GM19463 (cell line): ENCODE data around the gene TRIM28.
"Not testable (repeated sequence)": the region's sequence is repeated elsewhere in the genome, so short reads cannot be mapped to it uniquely, and the experiment has no call there.

Experiments
- ATAC-seq: cut with Tn5 transposase; IDR thresholded peaks from one replicate; pipeline ENCODE4 v1.9.1; 2021; ENCODE audit warnings: mild to moderate bottlenecking, moderate library complexity; ENCODE audit not compliant: unreplicated experiment

TRIM28 gene

DNA sequence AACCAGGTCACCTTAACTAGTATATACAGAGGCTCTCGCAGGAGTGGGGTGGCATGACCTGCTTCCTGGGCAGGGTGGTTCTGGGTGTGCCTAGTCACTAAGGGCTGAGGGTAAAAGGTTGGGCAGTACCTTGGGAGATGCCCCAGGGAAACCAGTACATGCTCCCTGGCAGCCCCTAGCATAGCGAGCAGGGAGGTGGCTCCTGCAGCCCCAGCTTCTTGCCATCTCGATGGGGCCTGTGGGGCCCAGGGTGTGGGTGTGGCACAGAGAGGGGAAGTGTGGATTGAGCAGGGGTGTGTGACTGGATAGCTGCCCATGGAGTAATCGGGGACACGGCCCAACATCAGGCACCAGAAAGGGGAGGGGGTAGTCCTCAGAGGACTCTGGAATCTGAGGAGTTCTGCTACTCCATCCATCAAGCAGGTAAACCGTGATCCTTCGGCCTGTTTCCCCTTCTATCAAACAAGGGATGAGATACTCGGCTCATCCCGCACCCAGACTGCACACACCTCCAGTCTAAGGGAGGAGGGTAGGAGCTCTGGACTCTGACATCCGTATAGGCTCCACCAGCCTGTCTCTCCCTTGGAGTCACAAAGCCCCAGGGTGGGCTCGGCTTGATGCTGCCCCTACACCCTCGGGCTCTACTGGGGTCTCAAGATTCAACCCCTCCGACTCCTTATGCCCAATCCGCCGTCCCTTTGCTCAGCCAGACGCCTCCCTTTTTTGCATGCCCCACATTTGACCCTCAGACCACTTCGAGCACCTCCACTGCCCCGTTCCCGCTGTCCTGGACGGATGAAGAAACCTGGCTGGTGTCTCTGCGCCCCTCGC is 25.4 kb upstream of the TRIM28 start:
- no peak for ATAC-seq

DNA sequence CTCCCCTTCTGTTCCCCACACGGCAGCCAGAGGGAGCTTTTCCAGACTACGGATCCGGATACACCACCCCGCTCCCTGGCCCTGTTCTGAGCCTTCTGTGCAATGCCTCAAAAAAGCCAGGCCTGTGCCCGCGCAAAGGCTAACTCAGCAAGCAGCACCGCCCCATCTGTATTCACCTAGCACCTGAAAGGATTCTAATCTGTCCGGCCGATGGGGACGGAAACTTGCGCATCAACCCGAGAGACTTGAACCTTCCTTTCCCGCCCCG is 24.8 kb upstream of the TRIM28 start:
- no peak for ATAC-seq

DNA sequence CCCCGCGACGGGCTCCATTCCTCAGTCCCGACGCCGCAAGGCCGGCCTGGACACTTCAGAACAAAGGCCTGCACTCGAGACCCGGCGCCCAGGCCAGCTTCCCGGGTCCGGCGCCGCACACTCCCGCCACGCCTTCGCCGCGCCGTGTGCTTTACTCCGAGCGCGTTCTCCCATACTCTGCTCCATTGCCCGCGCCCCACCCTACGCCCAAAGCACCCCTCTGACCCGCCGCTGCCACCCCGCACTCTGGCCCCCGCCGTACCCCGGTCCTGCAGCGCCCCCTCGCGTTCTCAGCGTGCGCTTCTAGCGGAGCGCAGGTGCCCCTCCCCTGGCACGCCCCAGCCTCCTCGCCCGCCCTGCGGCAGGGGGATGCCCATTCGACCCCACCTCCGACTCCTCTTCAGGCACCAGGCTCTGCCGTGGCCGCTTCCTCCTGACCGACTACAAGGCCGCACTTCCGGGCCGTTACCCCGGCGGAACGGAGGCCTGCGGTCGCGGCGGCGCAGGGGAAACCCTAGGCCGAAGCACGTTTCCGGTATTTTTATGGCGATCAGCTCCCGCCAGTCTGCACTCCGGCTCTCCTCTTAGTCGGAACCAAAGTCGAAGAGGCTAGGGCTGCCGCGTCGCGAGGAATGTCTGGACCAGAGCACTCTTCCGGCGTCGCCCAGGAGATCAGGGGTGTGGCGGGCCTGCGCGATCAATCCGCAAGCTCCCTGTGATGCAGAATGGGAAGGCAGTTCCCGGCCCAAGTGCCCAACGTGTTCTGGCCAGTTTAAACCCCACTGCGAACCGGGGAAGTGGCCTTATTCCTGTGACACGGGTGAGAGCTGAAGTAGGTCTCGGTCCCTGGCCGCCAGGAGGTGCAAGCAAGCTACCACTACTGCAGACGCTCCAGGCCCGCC is 24.3 kb upstream of the TRIM28 start, which contains the start of gene ZBTB45:
Gene ZBTB45 (minus strand): TSS at position 456 of the 902 bp plus-strand sequence. CDS start 2,137 bp downstream, outside the sequence.
- peak; percentile 71 for ATAC-seq

DNA sequence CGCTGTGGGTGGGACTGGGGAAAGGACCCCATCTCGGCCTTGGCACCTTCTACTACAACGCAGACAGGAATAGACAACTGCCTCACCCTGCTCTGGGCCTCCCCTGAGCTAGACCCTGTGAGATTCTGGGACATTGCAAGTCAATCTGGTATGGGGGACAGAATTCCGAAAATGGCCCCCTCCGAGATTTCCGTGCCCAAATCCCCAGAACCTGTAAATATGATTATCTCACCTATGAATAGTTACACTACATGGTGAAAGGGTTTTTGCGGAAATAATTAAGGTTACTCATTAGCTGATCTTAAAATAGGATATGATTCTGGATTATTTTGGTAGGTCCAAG is 23.6 kb upstream of the TRIM28 start:
- ATAC-seq: no peak

DNA sequence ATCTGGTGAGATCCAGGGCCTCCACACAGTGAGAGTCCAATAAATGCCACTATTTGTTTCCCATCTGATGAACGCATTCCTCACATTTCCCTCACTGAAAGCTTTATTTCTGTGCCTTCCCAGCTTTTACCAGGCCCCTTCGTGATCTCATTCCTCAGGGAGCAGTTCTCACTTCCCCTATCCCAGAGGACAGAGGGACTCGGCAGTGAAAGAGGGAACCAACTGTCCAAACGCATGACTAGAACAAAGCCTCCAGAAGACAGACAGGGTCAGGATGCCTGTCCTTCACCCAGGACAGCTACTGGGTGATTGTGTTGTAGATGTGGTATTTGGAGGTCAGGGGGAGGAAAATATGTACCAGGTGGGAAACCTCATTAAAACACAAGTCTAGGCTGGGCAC is 22.2 kb upstream of the TRIM28 start:
- ATAC-seq: no peak

DNA sequence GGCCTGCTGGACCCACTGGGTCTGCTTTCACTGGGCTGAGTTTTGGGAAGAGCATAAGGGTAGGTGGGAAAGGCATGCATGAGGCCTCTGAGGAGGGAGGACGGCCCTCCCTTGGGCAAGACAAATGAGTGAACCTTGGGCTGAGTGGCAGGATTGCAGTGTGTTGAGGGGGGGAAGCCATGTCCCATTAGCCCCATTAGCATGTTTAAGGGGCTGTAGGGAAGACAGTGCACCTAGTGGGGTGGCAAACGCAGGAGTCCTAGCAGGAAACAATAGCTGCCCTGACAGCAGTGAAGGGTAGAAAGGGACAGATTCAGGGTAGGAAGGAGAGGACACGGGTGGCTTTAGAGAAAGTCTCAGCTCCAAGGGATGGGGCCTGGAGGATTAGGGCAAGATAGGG is 21.2 kb upstream of the TRIM28 start:
- ATAC-seq: no peak

DNA sequence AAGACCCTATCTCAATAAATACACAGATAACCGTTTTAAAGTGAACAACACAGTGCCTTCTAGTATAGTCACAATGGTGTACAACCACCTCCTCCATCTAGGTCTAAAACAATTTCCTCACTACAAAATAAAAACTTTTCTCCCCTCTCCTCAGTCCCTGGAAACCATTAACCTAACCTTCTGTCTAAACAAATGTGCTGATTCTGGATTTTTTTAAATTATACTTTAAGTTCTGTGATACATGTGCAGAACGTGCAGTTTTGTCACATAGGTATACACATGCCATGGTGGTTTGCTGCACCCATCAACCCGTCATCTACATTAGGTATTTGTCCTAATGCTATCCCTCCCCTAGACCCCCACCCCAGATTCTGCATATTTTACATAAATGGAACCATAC is 14.5 kb upstream of the TRIM28 start:
- ATAC-seq: no peak

DNA sequence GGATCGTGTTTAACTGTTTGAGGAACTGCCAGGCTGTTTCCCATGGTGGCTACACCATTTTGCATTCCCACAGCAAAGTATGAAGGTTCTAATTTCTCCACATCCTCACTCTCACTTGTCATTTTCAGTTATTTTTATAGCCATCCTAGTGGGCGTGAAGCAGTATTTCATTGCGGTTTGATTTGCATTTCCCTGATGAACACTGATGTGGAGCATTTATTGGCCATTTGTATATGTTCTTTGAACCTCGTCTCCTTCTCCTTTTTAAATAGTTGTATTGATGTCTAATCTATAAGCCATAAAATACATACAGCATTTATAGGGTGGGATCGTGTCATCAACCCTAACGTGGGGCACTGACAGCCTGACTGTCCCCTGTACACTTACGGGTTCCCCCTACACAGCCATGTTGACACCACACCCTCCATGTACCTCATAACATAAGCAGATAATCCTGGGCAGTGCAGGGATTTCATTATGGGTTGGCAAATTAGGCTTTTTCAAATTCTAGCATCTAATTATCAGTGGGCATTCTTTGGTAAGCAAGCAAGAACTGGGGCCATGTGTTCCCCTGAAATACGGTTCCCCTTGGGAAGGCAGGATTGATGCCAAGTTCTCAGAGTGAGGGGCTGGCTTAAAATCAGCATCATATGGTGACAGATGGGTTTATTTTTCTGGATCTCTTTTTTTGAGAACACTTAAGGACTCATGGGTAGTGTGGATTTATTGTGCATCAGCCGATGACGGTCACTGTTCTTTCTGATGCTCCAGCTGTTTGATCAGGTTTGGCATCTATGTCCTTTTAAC is 12.6 kb upstream of the TRIM28 start:
- ATAC-seq: no peak

DNA sequence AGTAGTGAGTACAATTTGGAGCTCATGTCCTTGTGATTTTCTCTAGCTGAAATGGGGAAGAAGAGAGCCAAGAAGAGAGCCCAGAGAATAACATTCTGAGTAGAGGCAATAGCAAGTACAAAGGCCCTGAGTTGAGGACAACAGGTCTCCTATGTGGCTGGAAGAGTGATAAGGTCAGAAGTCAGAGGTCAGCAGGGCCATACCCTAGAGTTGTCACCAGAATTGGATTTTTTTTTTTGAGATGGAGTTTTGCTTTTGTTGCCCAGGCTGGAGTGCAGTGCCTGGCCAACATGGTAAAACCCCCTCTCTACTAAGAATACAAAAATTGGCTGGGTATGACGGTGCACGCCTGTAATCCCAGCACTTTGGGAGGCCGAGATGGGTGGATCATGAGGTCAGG is 8.0 kb upstream of the TRIM28 start:
- ATAC-seq: no peak

DNA sequence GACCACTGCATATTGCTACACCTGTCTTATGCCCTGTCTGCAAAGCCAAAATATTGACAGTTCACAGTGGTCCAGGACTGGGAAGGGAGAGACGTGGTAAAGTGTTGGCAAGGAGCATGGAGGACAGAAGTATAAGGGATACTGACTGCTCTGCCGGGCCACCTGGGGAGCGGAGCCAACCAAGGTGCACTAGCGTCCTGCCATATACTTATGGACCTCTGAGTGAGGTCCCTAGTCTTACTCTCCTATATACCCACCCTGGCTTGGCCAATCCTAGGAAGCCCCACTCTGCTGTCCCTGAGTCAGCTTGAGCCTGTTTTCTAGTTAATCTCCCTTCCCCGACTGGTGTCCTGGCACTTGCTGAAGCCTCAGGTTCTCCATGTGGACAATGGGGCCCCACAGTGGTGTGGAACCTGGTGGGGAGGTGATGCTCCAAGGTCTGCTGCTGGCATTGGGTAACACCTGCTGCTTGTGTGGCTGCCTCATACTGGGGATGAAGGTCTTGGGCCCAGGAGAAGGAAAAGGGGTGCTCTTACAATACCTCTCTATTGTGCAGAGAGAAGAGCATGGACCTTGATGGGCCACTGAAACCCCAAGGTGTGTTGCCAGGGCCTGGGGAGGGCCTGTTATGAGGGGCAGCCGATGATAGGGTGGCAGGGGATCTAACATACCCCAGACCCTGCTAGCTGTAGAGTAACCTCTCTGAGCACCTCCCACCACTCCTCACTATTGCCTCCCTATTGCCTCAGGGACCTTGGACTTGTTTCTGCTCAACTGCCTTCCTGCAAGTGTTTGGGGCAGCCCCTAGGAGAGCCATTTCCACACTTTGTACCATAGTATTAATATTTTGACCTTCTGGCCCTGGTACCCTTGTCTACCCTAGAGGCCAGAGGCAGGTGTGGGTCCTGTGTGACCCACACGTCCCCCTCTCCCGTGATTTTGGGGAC is 6.7 kb upstream of the TRIM28 start:
- no peak for ATAC-seq

DNA sequence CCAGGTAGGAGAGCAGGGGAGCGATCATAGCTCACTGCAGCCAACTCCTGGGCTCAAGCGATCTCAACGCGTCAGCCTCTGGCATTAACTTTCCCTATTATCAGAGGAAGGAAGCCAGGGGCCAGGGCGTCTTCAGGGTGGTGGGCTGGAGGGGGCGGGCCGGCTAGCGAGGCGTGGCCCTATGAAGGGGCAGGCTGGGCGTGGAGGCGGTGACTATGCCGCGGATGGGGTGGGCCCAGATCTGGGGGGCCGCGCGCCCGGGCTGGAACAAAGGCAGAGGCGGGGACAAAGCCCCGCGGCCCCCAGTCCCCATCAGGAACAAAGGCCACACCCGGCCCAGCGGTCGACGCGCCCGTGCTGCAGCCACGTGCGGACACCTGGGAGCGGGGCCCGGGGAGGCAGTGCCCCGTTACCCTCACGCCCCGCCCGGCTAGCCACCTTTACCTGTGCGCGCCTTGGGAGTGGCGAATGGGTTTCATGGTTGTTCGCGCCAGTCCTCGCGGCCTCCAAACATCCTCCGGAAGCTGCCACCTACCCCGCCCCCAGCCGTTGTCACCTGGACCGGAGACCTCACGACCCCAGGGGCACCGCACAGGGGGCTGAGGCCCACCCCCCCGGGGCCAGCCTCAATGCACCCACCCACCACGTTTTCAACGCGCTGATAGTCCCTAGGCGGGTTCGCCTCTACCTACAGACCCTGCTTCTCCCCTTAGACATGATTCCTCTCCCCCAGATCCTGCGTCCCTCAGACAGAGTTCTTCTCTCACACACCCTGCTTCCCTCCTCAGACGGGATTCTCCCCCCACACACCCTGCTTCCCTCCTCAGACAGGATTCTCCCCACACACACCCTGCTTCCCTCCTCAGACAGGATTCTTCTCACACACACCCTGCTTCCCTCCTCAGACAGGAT is 5.4 kb upstream of the TRIM28 start:
- no peak for ATAC-seq

DNA sequence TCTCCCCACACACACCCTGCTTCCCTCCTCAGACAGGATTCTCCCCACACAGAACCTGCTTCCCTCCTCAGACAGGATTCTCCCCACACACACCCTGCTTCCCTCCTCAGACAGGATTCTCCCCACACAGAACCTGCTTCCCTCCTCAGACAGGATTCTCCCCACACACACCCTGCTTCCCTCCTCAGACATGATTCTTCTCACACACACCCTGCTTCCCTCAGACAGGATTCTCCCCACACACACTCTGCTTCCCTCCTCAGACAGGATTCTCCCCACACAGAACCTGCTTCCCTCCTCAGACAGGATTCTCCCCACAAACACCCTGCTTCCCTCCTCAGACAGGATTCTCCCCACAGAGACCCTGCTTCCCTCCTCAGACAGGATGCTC is 4.7 kb upstream of the TRIM28 start:
- not testable (repeated sequence) for ATAC-seq

DNA sequence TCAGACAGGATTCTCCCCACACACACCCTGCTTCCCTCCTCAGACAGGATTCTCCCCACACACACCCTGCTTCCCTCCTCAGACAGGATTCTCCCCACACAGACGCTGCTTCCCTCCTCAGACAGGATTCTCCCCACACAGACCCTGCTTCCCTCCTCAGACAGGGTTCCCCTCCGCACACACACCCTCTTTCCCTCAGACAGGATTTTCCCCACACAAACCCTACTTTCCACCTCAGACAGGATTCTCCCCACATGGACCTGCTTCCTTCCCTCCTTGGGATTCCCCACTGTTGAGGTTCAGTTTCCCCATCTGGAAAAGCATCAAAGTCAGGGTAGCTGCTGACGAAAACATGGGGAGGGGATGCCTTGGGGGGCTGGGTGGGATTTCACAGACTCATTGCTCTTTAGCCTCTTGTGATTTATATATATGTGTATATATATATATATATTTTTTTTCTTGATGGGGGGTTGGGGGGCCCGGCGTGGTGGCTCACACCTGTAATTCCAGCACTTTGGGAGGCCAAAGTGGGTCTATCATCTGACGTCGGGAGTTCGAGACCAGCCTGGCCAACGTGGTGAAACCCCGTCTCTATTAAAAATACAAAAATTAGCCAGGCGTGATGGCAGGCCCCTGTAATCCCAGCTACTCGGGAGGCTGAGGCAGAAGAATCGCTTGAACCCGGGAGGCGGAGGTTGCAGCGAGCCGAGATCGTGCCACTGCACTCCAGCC is 1.1 kb upstream of the TRIM28 start:
- ATAC-seq: not testable (repeated sequence)

DNA sequence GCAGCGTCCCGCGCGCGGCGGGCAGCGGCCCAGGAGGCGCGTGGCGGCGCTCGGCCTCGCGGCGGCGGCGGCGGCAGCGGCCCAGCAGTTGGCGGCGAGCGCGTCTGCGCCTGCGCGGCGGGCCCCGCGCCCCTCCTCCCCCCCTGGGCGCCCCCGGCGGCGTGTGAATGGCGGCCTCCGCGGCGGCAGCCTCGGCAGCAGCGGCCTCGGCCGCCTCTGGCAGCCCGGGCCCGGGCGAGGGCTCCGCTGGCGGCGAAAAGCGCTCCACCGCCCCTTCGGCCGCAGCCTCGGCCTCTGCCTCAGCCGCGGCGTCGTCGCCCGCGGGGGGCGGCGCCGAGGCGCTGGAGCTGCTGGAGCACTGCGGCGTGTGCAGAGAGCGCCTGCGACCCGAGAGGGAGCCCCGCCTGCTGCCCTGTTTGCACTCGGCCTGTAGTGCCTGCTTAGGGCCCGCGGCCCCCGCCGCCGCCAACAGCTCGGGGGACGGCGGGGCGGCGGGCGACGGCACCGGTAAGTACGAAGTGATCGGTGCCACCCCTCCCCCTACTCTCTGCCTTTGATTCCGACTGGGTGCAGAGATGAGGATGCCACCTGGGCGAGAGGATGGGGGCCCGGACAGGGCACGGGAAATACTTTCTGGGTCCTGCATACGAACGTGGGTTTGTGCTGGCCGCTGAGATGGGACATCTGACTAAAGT is 874 bp downstream of the TRIM28 start:
- ATAC-seq: peak; percentile 49

DNA sequence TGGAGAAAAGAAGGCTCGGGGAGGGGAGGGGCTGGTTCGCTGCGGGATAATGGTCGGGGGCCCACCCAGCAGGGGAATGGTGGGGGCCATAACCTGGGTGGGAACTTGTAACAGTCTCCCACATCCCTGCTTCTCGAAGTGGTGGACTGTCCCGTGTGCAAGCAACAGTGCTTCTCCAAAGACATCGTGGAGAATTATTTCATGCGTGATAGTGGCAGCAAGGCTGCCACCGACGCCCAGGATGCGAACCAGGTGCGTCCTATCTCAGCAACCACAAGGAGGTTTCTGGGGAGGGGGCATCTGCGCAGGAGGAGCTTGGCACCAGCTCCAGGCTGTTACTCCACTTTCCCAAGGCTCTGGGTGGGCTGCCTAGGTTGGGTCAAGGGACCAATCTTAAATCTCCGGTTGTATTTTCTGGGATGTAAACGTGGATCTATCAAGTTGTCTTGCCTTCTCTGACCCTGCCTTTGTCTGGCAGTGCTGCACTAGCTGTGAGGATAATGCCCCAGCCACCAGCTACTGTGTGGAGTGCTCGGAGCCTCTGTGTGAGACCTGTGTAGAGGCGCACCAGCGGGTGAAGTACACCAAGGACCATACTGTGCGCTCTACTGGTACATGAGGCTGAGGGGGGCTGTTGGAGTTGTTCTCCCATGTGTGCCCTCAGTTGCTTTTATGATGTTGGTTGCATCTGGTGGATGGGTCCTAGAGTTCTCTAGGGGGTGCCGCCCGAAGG is 1.6 kb downstream of the TRIM28 start:
- no peak for ATAC-seq

DNA sequence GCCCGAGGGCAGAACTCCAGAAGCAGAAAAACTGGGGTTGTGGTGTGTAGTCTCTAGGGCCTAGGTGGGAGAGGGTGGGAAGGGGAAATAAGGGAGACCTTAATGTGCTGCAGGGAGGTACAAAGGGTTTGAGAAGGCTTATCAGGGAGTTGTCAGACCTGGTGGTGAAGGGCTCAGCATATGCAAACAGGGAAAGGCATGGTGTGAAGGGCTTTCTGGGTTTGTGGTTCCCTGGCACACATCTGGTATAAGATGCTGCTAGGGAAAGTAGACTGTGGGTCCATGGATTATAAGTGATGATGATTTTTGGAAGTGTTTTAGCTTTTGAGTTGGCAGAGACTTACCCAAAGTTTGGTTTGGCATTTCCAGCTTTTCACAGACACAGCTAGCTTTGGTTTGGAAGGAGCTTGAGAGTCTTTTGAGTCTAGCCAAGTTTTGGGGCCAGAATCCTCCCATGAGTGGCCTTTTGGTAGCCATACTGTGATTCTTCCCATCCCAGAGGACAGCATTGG is 2.2 kb downstream of the TRIM28 start:
- ATAC-seq: no peak
